ENCODE data around the gene ZNF221. TPM values are rescaled to one million over a fixed set of nuclear protein-coding genes. Genes with fewer than 3 reads are reported as not detected.

Gene ZNF221
- polyA plus RNA-seq (2011; rRNA removed) = 1.6 and 2.4 TPM in 2 replicates
- polyA plus RNA-seq (2012; cell fraction: cytosol; rRNA removed) = 0.39 and 0.45 TPM in 2 replicates
- polyA plus RNA-seq (2012; cell fraction: nucleus; rRNA removed) = 0.20 and 1.1 TPM in 2 replicates
- polyA plus RNA-seq (2017; fragmentation: RNase III; extraction: RNeasy Plus Mini Kit Qiagen cat#74134 plus additional on column Dnase treatment) = 1.2 to 2.3 TPM (median 1.6 TPM) in 3 replicates
- 3.1 and 4.0 TPM in 2 replicates for polyA minus RNA-seq (2011; rRNA and poly(A)+ RNA removed)

DNA sequence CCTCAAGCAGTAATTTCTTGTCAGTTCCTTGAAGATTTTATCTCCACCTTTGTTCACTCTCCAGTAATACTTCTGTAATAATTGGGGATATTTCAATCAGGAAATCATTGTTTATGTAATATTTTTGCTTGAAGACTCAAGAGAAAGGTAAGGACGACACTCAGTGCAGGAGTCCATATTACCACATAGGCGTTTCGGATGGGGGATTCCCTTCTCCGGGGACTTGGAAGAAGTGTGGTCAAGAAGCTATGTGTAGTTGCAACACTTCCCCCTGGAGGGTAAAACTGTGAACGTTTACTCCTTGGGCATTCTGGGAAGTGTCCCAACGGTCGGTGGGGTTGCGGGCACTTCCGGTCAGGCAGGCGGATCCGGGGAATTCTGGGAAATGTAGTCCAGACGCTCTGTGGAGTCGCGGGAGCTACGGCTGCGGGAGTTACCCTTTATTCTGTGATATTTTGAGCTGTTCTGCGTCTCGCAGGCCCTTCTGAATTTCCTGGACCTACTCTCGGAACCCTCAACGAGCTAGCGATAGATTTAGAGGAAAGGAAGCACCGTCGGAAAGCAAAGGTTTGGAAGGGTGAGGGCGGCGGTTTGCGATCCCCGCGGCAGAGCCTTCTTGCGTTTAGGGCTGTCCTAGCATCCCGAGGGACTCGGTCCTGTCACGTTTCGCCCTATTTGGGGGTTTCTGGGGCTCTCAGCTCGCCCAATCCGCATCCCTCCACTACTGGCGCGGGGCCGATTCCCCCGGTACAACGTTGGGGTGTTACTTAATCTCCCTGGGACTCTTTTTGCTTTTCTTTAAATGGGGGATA lies at the start of gene ZNF221:
Gene ZNF221 (plus strand): TSS at position 395 of the 812 bp plus-strand sequence. CDS start 11,499 bp downstream, outside the sequence.
- Histone ChIP-seq H3K9me3 (peaks cover 88% of the 10 kb centered on the region), H3K27ac (peak within 1 kb of the TSS; percentile 61 to 73), H3K4me2 (peak within 1 kb of the TSS; percentile 72), H3K4me3 (peak within 1 kb of the TSS; percentile 67), H3K4me1 (no peaks in the 10 kb centered on the region)
- ATAC-seq (peak; percentile 99 to 100), FAIRE-seq (peak; percentile 99), DNase-seq (ENCODE audit: low read depth in 1 of 2, low spot score in 1 of 2) (peak; percentile 98 to 99)
- ChIA-PET POLR2A (interaction anchor here (0.8 to 1.6 kb wide), 5 partner anchors 15 to 550 kb away, joined by 3 to 21 read pairs (median 3); partner anchors contain the start of genes ZNF180, ZNF226, ZNF227 and ZNF45), CTCF (interaction anchor here (0.6 to 1.6 kb wide), 7 partner anchors 15 to 256 kb away, joined by 3 to 11 read pairs (median 3); partner anchors contain the start of gene ZNF45)
- WGBS (ENCODE audit: missing lambda C conversion rate) = 3% methylated on average over 34 of the region's 40 CpGs
- TF ChIP-seq NPAS2 (CRISPR knock-in tag; IDR thresholded peaks at IDR 0.05; ENCODE audit: borderline replicate concordance) = no peak
- no peak for TF ChIP-seq RFX5 (IDR thresholded peaks at IDR 0.05)
- TF ChIP-seq CBX2 (IDR thresholded peaks at IDR 0.05; ENCODE audit: borderline replicate concordance, low read depth) = no peak
- TF ChIP-seq, protein P1, sequence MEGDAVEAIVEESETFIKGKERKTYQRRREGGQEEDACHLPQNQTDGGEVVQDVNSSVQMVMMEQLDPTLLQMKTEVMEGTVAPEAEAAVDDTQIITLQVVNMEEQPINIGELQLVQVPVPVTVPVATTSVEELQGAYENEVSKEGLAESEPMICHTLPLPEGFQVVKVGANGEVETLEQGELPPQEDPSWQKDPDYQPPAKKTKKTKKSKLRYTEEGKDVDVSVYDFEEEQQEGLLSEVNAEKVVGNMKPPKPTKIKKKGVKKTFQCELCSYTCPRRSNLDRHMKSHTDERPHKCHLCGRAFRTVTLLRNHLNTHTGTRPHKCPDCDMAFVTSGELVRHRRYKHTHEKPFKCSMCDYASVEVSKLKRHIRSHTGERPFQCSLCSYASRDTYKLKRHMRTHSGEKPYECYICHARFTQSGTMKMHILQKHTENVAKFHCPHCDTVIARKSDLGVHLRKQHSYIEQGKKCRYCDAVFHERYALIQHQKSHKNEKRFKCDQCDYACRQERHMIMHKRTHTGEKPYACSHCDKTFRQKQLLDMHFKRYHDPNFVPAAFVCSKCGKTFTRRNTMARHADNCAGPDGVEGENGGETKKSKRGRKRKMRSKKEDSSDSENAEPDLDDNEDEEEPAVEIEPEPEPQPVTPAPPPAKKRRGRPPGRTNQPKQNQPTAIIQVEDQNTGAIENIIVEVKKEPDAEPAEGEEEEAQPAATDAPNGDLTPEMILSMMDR (IDR thresholded peaks at IDR 0.05) = peak; percentile 41; the same call in 2 of the 3 replicates
- TF ChIP-seq POLR2AphosphoS2 (conservative IDR thresholded peaks at IDR 0.05; ENCODE audit: low read length) = no peak
- no peak for TF ChIP-seq KDM5A (IDR thresholded peaks at IDR 0.05)
- TF ChIP-seq CBX8 (IDR thresholded peaks at IDR 0.05) = no peak
- TF ChIP-seq CEBPB (IDR thresholded peaks at IDR 0.05) = peak; percentile 86 to 97; a peak in 3 of 4 replicates
- no peak for TF ChIP-seq EHMT2 (IDR thresholded peaks at IDR 0.05; ENCODE audit: low read depth)
- TF ChIP-seq MAZ (IDR thresholded peaks at IDR 0.05; ENCODE audit: borderline replicate concordance, low read depth, low read length) = no peak
- TF ChIP-seq HES2 (IDR thresholded peaks at IDR 0.05) = no peak
- TF ChIP-seq HOXB13 (CRISPR knock-in tag; IDR thresholded peaks at IDR 0.05; ENCODE audit: low read depth) = no peak
- no peak for TF ChIP-seq FOXS1 (CRISPR knock-in tag; IDR thresholded peaks at IDR 0.05)
- 0 out of 2 replicates have a peak, but pooled peaks have one; percentile 51 for TF ChIP-seq RNF2 (IDR thresholded peaks at IDR 0.05; ENCODE audit: borderline replicate concordance, low read depth)
- TF ChIP-seq TP53 (CRISPR knock-in tag; IDR thresholded peaks at IDR 0.05) = no peak
- TF ChIP-seq SMC3 (IDR thresholded peaks at IDR 0.05) = peak; percentile 22; the same call in 2 of the 3 replicates
- no peak for TF ChIP-seq HMGXB4 (CRISPR knock-in tag; IDR thresholded peaks at IDR 0.05; ENCODE audit: borderline replicate concordance)
- TF ChIP-seq, protein P2, sequence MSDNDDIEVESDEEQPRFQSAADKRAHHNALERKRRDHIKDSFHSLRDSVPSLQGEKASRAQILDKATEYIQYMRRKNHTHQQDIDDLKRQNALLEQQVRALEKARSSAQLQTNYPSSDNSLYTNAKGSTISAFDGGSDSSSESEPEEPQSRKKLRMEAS (IDR thresholded peaks at IDR 0.05) = peak; percentile 84
- TF ChIP-seq NR3C1 (IDR thresholded peaks at IDR 0.05) = no peak
- TF ChIP-seq USF2 (IDR thresholded peaks at IDR 0.05) = no peak
- TF ChIP-seq PBX3 (IDR thresholded peaks at IDR 0.05) = no peak
- no peak for TF ChIP-seq ATOH8 (CRISPR knock-in tag; IDR thresholded peaks at IDR 0.05; ENCODE audit: low read depth)
- TF ChIP-seq JUNB (IDR thresholded peaks at IDR 0.05) = no peak
- TF ChIP-seq BHLHE40 (IDR thresholded peaks at IDR 0.05; ENCODE audit: low read depth, low read length) = no peak
- TF ChIP-seq GATA3 (IDR thresholded peaks at IDR 0.05; ENCODE audit: borderline replicate concordance) = peak; percentile 61; the same call in 1 of the 2 replicates
- TF ChIP-seq FOSL2 (IDR thresholded peaks at IDR 0.05) = no peak
- TF ChIP-seq FOSL2 (CRISPR knock-in tag; IDR thresholded peaks at IDR 0.05) = 0 out of 2 replicates have a peak, but pooled peaks have one; percentile 4
- TF ChIP-seq, protein P3, sequence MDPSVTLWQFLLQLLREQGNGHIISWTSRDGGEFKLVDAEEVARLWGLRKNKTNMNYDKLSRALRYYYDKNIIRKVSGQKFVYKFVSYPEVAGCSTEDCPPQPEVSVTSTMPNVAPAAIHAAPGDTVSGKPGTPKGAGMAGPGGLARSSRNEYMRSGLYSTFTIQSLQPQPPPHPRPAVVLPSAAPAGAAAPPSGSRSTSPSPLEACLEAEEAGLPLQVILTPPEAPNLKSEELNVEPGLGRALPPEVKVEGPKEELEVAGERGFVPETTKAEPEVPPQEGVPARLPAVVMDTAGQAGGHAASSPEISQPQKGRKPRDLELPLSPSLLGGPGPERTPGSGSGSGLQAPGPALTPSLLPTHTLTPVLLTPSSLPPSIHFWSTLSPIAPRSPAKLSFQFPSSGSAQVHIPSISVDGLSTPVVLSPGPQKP (IDR thresholded peaks at IDR 0.05; ENCODE audit: low read depth, low read length) = 0 out of 2 replicates have a peak, but pooled peaks have one; percentile 58
- TF ChIP-seq RAD21 (conservative IDR thresholded peaks at IDR 0.05 in 1 of 2, IDR thresholded peaks at IDR 0.05 in 1 of 2) = peak; percentile 48 to 62; a peak in 4 of 5 replicates
- TF ChIP-seq JUN (IDR thresholded peaks at IDR 0.05) = peak in 1 of 2 experiments; percentile 66; a peak in 2 of 5 replicates

Measured in A549 (cell line).